H1 (cell line): ENCODE data around the gene CPEB3. TPM values are rescaled to one million over a fixed set of nuclear protein-coding genes. Genes with fewer than 3 reads are reported as not detected.

Experiments used
- CTCF ChIA-PET: fragments of 300-600 bp; sonication (Branson Sonifier 250); formaldehyde crosslinking; loops from one replicate; lab custom pipeline; 2021; ENCODE audit not compliant: partially characterized antibody; lab: Charles Lee
- POLR2A ChIA-PET: fragments of 300-600 bp; sonication (Branson Sonifier 250); formaldehyde crosslinking; loops from one replicate; lab custom pipeline; 2021; ENCODE audit warnings: inconsistent platforms; ENCODE audit not compliant: partially characterized antibody; lab: Charles Lee
- DNase-seq, 2 experiments: peaks; one replicate each; pipeline versions ENCODE4 v3.0.0 to v3.0.0-alpha.2; 2010 to 2022; ENCODE audit warnings: low spot score in 2 of 2, low read depth in 1 of 2, mixed read lengths in 1 of 2
- FAIRE-seq: peaks from 2 replicates; lab custom pipeline; 2011; peaks lifted over from hg19 to GRCh38; lab: Jason Lieb, UNC
- H2AFZ ChIP-seq: 2 replicates; pipeline ENCODE4 v1.8.1; 2012; ENCODE audit warnings: low read length, inconsistent platforms
- H2AK5ac ChIP-seq: 2 replicates; pipeline ENCODE4 v1.6.1; 2013; ENCODE audit warnings: low read depth, low read length
- H2BK120ac ChIP-seq: replicated peaks from 2 replicates; pipeline ENCODE3; 2013; ENCODE audit warnings: low read depth, low read length, inconsistent platforms
- H2BK12ac ChIP-seq: 2 replicates; pipeline ENCODE4 v1.6.1; 2013; ENCODE audit warnings: low read depth, low read length
- H2BK15ac ChIP-seq: 2 replicates; pipeline ENCODE4 v1.6.1; 2013; ENCODE audit warnings: low read length
- H2BK20ac ChIP-seq: 2 replicates; pipeline ENCODE4 v1.6.1; 2013; ENCODE audit warnings: low read length
- H2BK5ac ChIP-seq: 2 replicates; pipeline ENCODE4 v1.6.1; 2013; ENCODE audit warnings: low read depth, low read length
- H3K14ac ChIP-seq: 2 replicates; pipeline ENCODE4 v1.6.1; 2013; ENCODE audit warnings: inconsistent platforms; ENCODE audit not compliant: insufficient read length
- H3K18ac ChIP-seq: 2 replicates; pipeline ENCODE4 v1.6.1; 2013; ENCODE audit warnings: low read length; ENCODE audit errors: extremely low read depth
- H3K23ac ChIP-seq: 2 replicates; pipeline ENCODE4 v1.6.1; 2013; ENCODE audit warnings: inconsistent platforms; ENCODE audit not compliant: insufficient read length
- H3K23me2 ChIP-seq: 2 replicates; pipeline ENCODE4 v1.6.1; 2013; ENCODE audit warnings: low read depth, low read length
- H3K27ac ChIP-seq: 2 replicates; pipeline ENCODE4 v1.6.1; 2011; ENCODE audit warnings: low read depth, low read length, inconsistent platforms
- H3K27me3 ChIP-seq, 4 experiments: replicated peaks in 1 of 4; 1 replicate in 1 of 4; 2 replicates in 3 of 4; pipeline versions ENCODE4 v1.6.1 to v1.8.1; 2011 to 2013; ENCODE audit warnings: low read length in 3 of 4, mild to moderate bottlenecking in 3 of 4, inconsistent platforms in 2 of 4, mixed read lengths in 2 of 4, moderate library complexity in 1 of 4; ENCODE audit not compliant: control insufficient read depth in 3 of 4, insufficient read depth in 3 of 4; ENCODE audit errors: extremely low read depth in 1 of 4
- H3K36me3 ChIP-seq, 4 experiments: 2 replicates each; pipeline versions ENCODE4 v1.6.1 to v1.8.1; 2011 to 2013; ENCODE audit warnings: mild to moderate bottlenecking in 4 of 4, low read length in 3 of 4, moderate library complexity in 2 of 4, control low read depth in 1 of 4, inconsistent platforms in 1 of 4; ENCODE audit not compliant: insufficient read depth in 4 of 4, control insufficient read depth in 2 of 4
- H3K4ac ChIP-seq: replicated peaks from 2 replicates; pipeline ENCODE3; 2013; ENCODE audit warnings: low read length, low read depth, mixed read lengths, inconsistent platforms; ENCODE audit not compliant: insufficient read length
- H3K4me1 ChIP-seq, 4 experiments: replicated peaks in 1 of 4; 1 replicate in 1 of 4; 2 replicates in 3 of 4; pipeline versions ENCODE4 v1.6.1 to v1.8.1; 2011 to 2013; ENCODE audit warnings: low read length in 3 of 4, inconsistent platforms in 2 of 4, mixed read lengths in 1 of 4; ENCODE audit not compliant: insufficient read depth in 4 of 4, control insufficient read depth in 3 of 4
- H3K4me2 ChIP-seq, 2 experiments: 2 replicates each; pipeline versions ENCODE4 v1.6.1 to v1.8.1; 2011 to 2013; ENCODE audit warnings: low read depth in 2 of 2, low read length in 2 of 2, control low read depth in 1 of 2, inconsistent platforms in 1 of 2, mild to moderate bottlenecking in 1 of 2; ENCODE audit not compliant: insufficient read depth in 1 of 2
- H3K4me3 ChIP-seq, 4 experiments: fragments of 200-600, 300-600 bp in 1 of 4; sonication (generic), shearing (Covaris generic), sonication (Bioruptor Twin) in 1 of 4; 2 replicates each; pipeline versions ENCODE4 v1.5.1 to v1.8.1; 2011 to 2016; ENCODE audit warnings: low read length in 4 of 4, low read depth in 3 of 4, control low read depth in 2 of 4, inconsistent platforms in 2 of 4, mild to moderate bottlenecking in 2 of 4, mixed read lengths in 1 of 4, moderate library complexity in 1 of 4; ENCODE audit not compliant: insufficient read depth in 2 of 4; ENCODE audit errors: extremely low read depth in 1 of 4
- H3K56ac ChIP-seq: replicated peaks from 2 replicates; pipeline ENCODE3; 2013; ENCODE audit warnings: low read depth, mild to moderate bottlenecking, mixed read lengths, low read length, inconsistent platforms; ENCODE audit not compliant: insufficient read length
- H3K79me1 ChIP-seq: 2 replicates; pipeline ENCODE4 v1.6.1; 2013; ENCODE audit warnings: low read depth, low read length, control low read depth
- H3K79me2 ChIP-seq, 2 experiments: 2 replicates each; pipeline versions ENCODE4 v1.6.1 to v1.8.1; 2012 to 2013; ENCODE audit warnings: low read length in 2 of 2, mild to moderate bottlenecking in 2 of 2, inconsistent platforms in 1 of 2; ENCODE audit not compliant: insufficient read depth in 2 of 2, control insufficient read depth in 1 of 2
- H3K9ac ChIP-seq, 4 experiments: replicated peaks in 1 of 4; 1 replicate in 1 of 4; 2 replicates in 3 of 4; pipeline versions ENCODE4 v1.6.1 to v1.8.1; 2011 to 2013; ENCODE audit warnings: low read depth in 3 of 4, low read length in 3 of 4, control low read depth in 2 of 4, mild to moderate bottlenecking in 2 of 4, moderate library complexity in 2 of 4, inconsistent platforms in 1 of 4; ENCODE audit errors: extremely low read depth in 1 of 4
- H3K9me3 ChIP-seq, 2 experiments: 2 replicates each; pipeline versions ENCODE4 v1.6.1 to v1.8.1; 2012 to 2013; ENCODE audit warnings: mild to moderate bottlenecking in 2 of 2, moderate library complexity in 2 of 2, control low read depth in 1 of 2, inconsistent platforms in 1 of 2, low read depth in 1 of 2, low read length in 1 of 2, mixed read lengths in 1 of 2; ENCODE audit not compliant: insufficient read depth in 2 of 2
- H4K20me1 ChIP-seq, 2 experiments: replicated peaks in 1 of 2; 2 replicates each; pipeline versions ENCODE3 to v1.8.1; 2011 to 2013; ENCODE audit warnings: inconsistent platforms in 2 of 2, low read length in 2 of 2, mild to moderate bottlenecking in 1 of 2; ENCODE audit not compliant: insufficient read depth in 2 of 2, control insufficient read depth in 1 of 2
- H4K5ac ChIP-seq: 2 replicates; pipeline ENCODE4 v1.6.1; 2013; ENCODE audit warnings: low read length, low read depth, mixed read lengths, inconsistent platforms; ENCODE audit not compliant: insufficient read length
- H4K8ac ChIP-seq: 2 replicates; pipeline ENCODE4 v1.8.0; 2013; ENCODE audit warnings: mild to moderate bottlenecking, moderate library complexity, low read length, inconsistent platforms; ENCODE audit not compliant: insufficient read depth; ENCODE audit errors: extremely low read depth
- H4K91ac ChIP-seq: replicated peaks from 2 replicates; pipeline ENCODE3; 2013; ENCODE audit warnings: low read length, mixed read lengths, inconsistent platforms; ENCODE audit not compliant: insufficient read length
- BCL11A ChIP-seq, 2 experiments: IDR thresholded peaks; one replicate each; pipeline ENCODE4 v1.6.1; 2011; ENCODE audit warnings: low read depth in 2 of 2, low read length in 2 of 2, mild to moderate bottlenecking in 2 of 2
- JUN ChIP-seq: IDR thresholded peaks from 2 replicates; pipeline ENCODE4 v1.6.1; 2011; ENCODE audit warnings: low read depth, mild to moderate bottlenecking, improper control_type of control experiment, low read length
- MAFK ChIP-seq: IDR thresholded peaks from 2 replicates; pipeline ENCODE4 v1.6.1; 2012; ENCODE audit warnings: low read depth, mild to moderate bottlenecking, improper control_type of control experiment, low read length
- POLR2AphosphoS5 ChIP-seq: IDR thresholded peaks from 2 replicates; pipeline ENCODE4 v1.6.1; 2011; ENCODE audit warnings: low read depth, low read length
- RNF2 ChIP-seq: fragments of 200-900, 300-1000 bp; sonication (generic); IDR thresholded peaks from 2 replicates; pipeline ENCODE4 v1.7.1; 2016; ENCODE audit warnings: borderline replicate concordance, low read depth, mild to moderate bottlenecking, antibody characterized with exemption, low read length; ENCODE audit not compliant: poor library complexity, severe bottlenecking; ENCODE audit errors: missing control alignments
- SIN3A ChIP-seq, 2 experiments: IDR thresholded peaks in 1 of 2; conservative IDR thresholded peaks in 1 of 2; 2 replicates each; pipeline ENCODE4 v1.6.1; 2011 to 2012; ENCODE audit warnings: low read length in 2 of 2, improper control_type of control experiment in 1 of 2, low read depth in 1 of 2, mild to moderate bottlenecking in 1 of 2
- SIX5 ChIP-seq: IDR thresholded peaks from 2 replicates; pipeline ENCODE4 v1.6.1; 2011; ENCODE audit warnings: mild to moderate bottlenecking, low read depth, low read length
- TAF7 ChIP-seq: optimal IDR thresholded peaks from 2 replicates; pipeline ENCODE3; 2011; ENCODE audit warnings: low read depth, mild to moderate bottlenecking, inconsistent platforms, low read length, moderate library complexity, borderline replicate concordance
- TCF12 ChIP-seq: IDR thresholded peaks from 2 replicates; pipeline ENCODE4 v1.6.1; 2011; ENCODE audit warnings: low read depth, mild to moderate bottlenecking, low read length
- WGBS, 2 experiments: shearing (Covaris generic) in 1 of 2; methylation state at CpG; one replicate each; pipeline versions ENCODE4 v1.1.6 to v1.1.7; 2013 to 2015; ENCODE audit warnings: low lambda C conversion rate in 2 of 2, mixed read lengths in 2 of 2, inconsistent platforms in 1 of 2, low coverage in 1 of 2, missing lambda C conversion rate in 1 of 2; ENCODE audit not compliant: insufficient replicate concordance in 2 of 2, insufficient coverage in 1 of 2, insufficient read length in 1 of 2; ENCODE audit errors: extremely low coverage in 1 of 2, missing lambda C conversion rate in 1 of 2; 5-methylcytosine and 5-hydroxymethylcytosine counted together
- polyA plus RNA-seq, 7 experiments: library from polyadenylated mRNA; depleted of rRNA in 3 of 7; stranded (reverse) in 5 of 7; unstranded in 2 of 7; fragments of >200 nt in 5 of 7; fragments of 200-250 nt in 2 of 7; gene quantifications; 1 replicate in 5 of 7; 2 replicates in 1 of 7; 4 replicates in 1 of 7; pipeline versions ENCODE4 v1.2.1 to v1.2.3, GENCODE V29; 2011 to 2013; ENCODE audit warnings: missing spikeins in 2 of 7, mixed read lengths in 2 of 7
- total RNA-seq: library from RNA; stranded (reverse); fragmentation: NEBNext Ultra II Directional; extraction: Animal tissue kit (Norgen Biotek cat#: 25700); gene quantifications from 2 replicates; pipeline ENCODE4 v1.2.1, GENCODE V29; 2021
- TF ChIP-seq, protein P1 (sequence below), 3 experiments: IDR thresholded peaks; 1 replicate in 2 of 3; 2 replicates in 1 of 3; pipeline versions ENCODE4 v1.5.1 to v1.6.1; 2011; ENCODE audit warnings: low read length in 3 of 3, mild to moderate bottlenecking in 3 of 3, inconsistent platforms in 2 of 3, low read depth in 1 of 3, moderate library complexity in 1 of 3; ENCODE audit not compliant: insufficient read depth in 1 of 3; ENCODE audit errors: control extremely low read depth in 1 of 3

Gene CPEB3
- total and polyA plus RNA-seq, 2 of the 8 experiments (the other 6 are each of a cell fraction or from before 2014, with no cell fraction given) = 0.39 to 1.7 TPM

DNA sequence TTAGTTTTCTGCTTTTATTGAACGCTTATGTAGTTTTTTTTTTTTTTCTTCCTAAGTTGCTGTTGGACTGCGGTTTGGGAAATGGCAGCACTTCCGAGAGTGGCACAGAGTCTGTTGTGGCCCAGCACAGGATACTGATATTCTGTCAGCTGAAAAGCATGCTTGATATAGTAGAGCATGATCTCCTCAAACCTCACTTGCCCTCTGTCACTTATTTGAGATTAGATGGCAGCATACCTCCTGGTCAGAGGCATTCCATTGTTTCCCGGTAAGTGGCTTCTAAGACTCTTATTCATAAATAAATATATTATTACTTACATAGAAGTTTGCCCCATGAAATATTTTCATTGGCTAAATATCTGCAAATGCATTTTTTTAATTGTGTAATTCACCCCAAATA lies 266.2 kb downstream of the CPEB3 start:
- Histone ChIP-seq H3K27ac (no peak overlapping the region), H3K4ac (no peak overlapping the region), H3K18ac (no peak overlapping the region), H4K91ac (no peak overlapping the region), H2BK20ac (no peak overlapping the region), H4K8ac (no peak overlapping the region), H2BK5ac (no peak overlapping the region), H2AK5ac (no peak overlapping the region), H3K56ac (no peak overlapping the region), H2BK12ac (no peak overlapping the region), H3K4me2 (no peak overlapping the region), H3K14ac (no peak overlapping the region), H2BK15ac (no peak overlapping the region), H3K4me3 (no peak overlapping the region), H3K79me1 (no peaks in the 10 kb centered on the region), H2BK120ac (no peak overlapping the region), H3K4me1 (no peaks in the 10 kb centered on the region), H2AFZ (no peak overlapping the region), H3K36me3 (peaks cover 11 to 57% (median 31%) of the 10 kb centered on the region in 4 experiments), H3K79me2 (no peaks in the 10 kb centered on the region), H3K23ac (no peak overlapping the region), H3K9me3 (no peaks in the 10 kb centered on the region), H3K23me2 (no peaks in the 10 kb centered on the region), H4K5ac (no peak overlapping the region), H4K20me1 (peaks cover 0 to 2% of the 10 kb centered on the region in 2 experiments), H3K27me3 (no peaks in the 10 kb centered on the region), H3K9ac (no peak overlapping the region)
- ChIA-PET CTCF (interaction anchor here (0.6 to 1.4 kb wide), 3 partner anchors 87 to 493 kb away, joined by 3 read pairs; no protein-coding TSS in a partner anchor), POLR2A (no interaction called here)
- DNase-seq = no peak
- WGBS, 2 experiments = 92% methylated on average over 4 of the region's 4 CpGs; no CpG with 5 or more reads in 1 of the 2 experiments
- no peak for FAIRE-seq
- no peak for TF ChIP-seq POLR2AphosphoS5
- TF ChIP-seq JUN = no peak
- TF ChIP-seq, protein P1, sequence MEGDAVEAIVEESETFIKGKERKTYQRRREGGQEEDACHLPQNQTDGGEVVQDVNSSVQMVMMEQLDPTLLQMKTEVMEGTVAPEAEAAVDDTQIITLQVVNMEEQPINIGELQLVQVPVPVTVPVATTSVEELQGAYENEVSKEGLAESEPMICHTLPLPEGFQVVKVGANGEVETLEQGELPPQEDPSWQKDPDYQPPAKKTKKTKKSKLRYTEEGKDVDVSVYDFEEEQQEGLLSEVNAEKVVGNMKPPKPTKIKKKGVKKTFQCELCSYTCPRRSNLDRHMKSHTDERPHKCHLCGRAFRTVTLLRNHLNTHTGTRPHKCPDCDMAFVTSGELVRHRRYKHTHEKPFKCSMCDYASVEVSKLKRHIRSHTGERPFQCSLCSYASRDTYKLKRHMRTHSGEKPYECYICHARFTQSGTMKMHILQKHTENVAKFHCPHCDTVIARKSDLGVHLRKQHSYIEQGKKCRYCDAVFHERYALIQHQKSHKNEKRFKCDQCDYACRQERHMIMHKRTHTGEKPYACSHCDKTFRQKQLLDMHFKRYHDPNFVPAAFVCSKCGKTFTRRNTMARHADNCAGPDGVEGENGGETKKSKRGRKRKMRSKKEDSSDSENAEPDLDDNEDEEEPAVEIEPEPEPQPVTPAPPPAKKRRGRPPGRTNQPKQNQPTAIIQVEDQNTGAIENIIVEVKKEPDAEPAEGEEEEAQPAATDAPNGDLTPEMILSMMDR (IDR thresholded peaks at IDR 0.05; ENCODE audit: control extremely low read depth in 1 of 3, insufficient read depth in 1 of 3, low read depth in 1 of 3, low read length in 3 of 3) = no peak
- no peak for TF ChIP-seq SIX5
- TF ChIP-seq TCF12 = no peak
- no peak for TF ChIP-seq MAFK
- TF ChIP-seq RNF2 = no peak
- TF ChIP-seq BCL11A (IDR thresholded peaks at IDR 0.05; ENCODE audit: low read depth in 2 of 2, low read length in 2 of 2) = no peak
- TF ChIP-seq TAF7 = no peak
- no peak for TF ChIP-seq SIN3A (conservative IDR thresholded peaks at IDR 0.05 in 1 of 2, IDR thresholded peaks at IDR 0.05 in 1 of 2; ENCODE audit: low read depth in 1 of 2, low read length in 2 of 2)
